Activated CD8-positive, alpha-beta T cell treated with anti-CD3 and anti-CD28 coated beads for 36 hours (primary cell): ENCODE data around the gene AEBP2. TPM values are rescaled to one million over a fixed set of nuclear protein-coding genes. Genes with fewer than 3 reads are reported as not detected.

ENCODE experiments used
- ATAC-seq: fragments of 200-7000 bp; cut with Tn5 transposase; one replicate; pipeline ENCODE4 v1.10.0; 2021; ENCODE audit warnings: mild to moderate bottlenecking, moderate library complexity
- CTCF ChIA-PET: fragments of 350-600 bp; sonication (Branson Sonifier 250); formaldehyde crosslinking; loops from one replicate; lab custom pipeline; 2021; ENCODE audit warnings: antibody characterized with exemption; lab: Charles Lee
- POLR2A ChIA-PET: fragments of 350-600 bp; sonication (Branson Sonifier 250); formaldehyde crosslinking; loops from one replicate; lab custom pipeline; 2021; ENCODE audit warnings: antibody characterized with exemption; lab: Charles Lee
- DNase-seq: peaks from one replicate; pipeline ENCODE4 v3.0.0-alpha.2; 2020
- H3K27ac Mint-ChIP-seq: one replicate; pipeline ENCODE4 v1.8.0; 2021; ENCODE audit warnings: mild to moderate bottlenecking, mixed read lengths
- H3K27me3 Mint-ChIP-seq: one replicate; pipeline ENCODE4 v1.8.0; 2021; ENCODE audit warnings: mixed read lengths
- H3K36me3 Mint-ChIP-seq: one replicate; pipeline ENCODE4 v1.8.0; 2021; ENCODE audit warnings: low read depth, mixed read lengths
- H3K4me1 Mint-ChIP-seq: one replicate; pipeline ENCODE4 v1.8.0; 2021; ENCODE audit warnings: low read depth, mixed read lengths
- H3K4me3 Mint-ChIP-seq: one replicate; pipeline ENCODE4 v1.8.0; 2021; ENCODE audit warnings: mild to moderate bottlenecking, moderate library complexity, mixed read lengths
- H3K9me3 Mint-ChIP-seq: one replicate; pipeline ENCODE4 v1.8.0; 2021; ENCODE audit warnings: mixed read lengths
- CTCF ChIP-seq: fragments of 200-600 bp; IDR thresholded peaks from one replicate; pipeline ENCODE4 v1.8.0; 2022; ENCODE audit warnings: antibody characterized with exemption, mild to moderate bottlenecking
- intact Hi-C: fragments of 100-400 bp; cut with micrococcal nuclease; formaldehyde crosslinking; loops from one replicate; pipeline ENCODE4 v1.10.0; 2022
- total RNA-seq, 2 experiments: library from RNA; stranded (reverse); gene quantifications; one replicate each; pipeline ENCODE4 v1.2.3, GENCODE V29; 2021

Gene AEBP2
- total RNA-seq, 2 experiments from 2014 or later, result 59.6 to 63.3 TPM

GRCh38 chr12:19449814-19450213, 10.5 kb downstream of the AEBP2 start:
- H3K9me3 Mint-ChIP-seq, result no peaks in the 10 kb centered on the region
- peaks cover 72% of the 10 kb centered on the region for H3K4me1 Mint-ChIP-seq
- ChIA-PET POLR2A (no interaction called here), CTCF (no interaction called here)
- H3K4me3 Mint-ChIP-seq, result no peak overlapping the region
- no peak for DNase-seq
- H3K27ac Mint-ChIP-seq, result peak overlapping the region; percentile 49
- intact Hi-C loops, result no loop called here
- peaks cover 44% of the 10 kb centered on the region for H3K36me3 Mint-ChIP-seq
- ATAC-seq, result no peak
- TF ChIP-seq CTCF, result no peak
- no peaks in the 10 kb centered on the region for H3K27me3 Mint-ChIP-seq

- CTCF ChIA-PET, result no interaction called here
- Mint-ChIP-seq H3K27ac (peak overlapping the region; percentile 7), H3K36me3 (peaks cover 45% of the 10 kb centered on the region), H3K4me3 (no peak overlapping the region), H3K9me3 (no peaks in the 10 kb centered on the region), H3K4me1 (peaks cover 74% of the 10 kb centered on the region), H3K27me3 (no peaks in the 10 kb centered on the region)
- DNase-seq (peak; percentile 35), ATAC-seq (peak; percentile 37)
- POLR2A ChIA-PET, result no interaction called here
- intact Hi-C loops, result no loop called here
- no peak for TF ChIP-seq CTCF
Observed at GRCh38 chr12:19450362-19450761, 11.1 kb downstream of the AEBP2 start.

GRCh38 chr12:19451196-19451595, 11.9 kb downstream of the AEBP2 start:
- Mint-ChIP-seq H3K9me3 (no peaks in the 10 kb centered on the region), H3K27me3 (no peaks in the 10 kb centered on the region), H3K4me3 (no peak overlapping the region), H3K27ac (peak overlapping the region; percentile 50), H3K36me3 (peaks cover 48% of the 10 kb centered on the region), H3K4me1 (peaks cover 75% of the 10 kb centered on the region)
- TF ChIP-seq CTCF, result no peak
- ChIA-PET POLR2A (no interaction called here), CTCF (no interaction called here)
- DNase-seq, result no peak
- no peak for ATAC-seq
- intact Hi-C loops, result no loop called here

- Mint-ChIP-seq H3K4me1 (peaks cover 84% of the 10 kb centered on the region), H3K27ac (peak overlapping the region; percentile 46), H3K36me3 (peaks cover 57% of the 10 kb centered on the region), H3K4me3 (no peak overlapping the region), H3K9me3 (no peaks in the 10 kb centered on the region), H3K27me3 (no peaks in the 10 kb centered on the region)
- CTCF ChIA-PET, result interaction anchor here (1.0 kb wide), 1 partner anchor 22 kb away, joined by 3 read pairs; no protein-coding TSS in a partner anchor
- intact Hi-C loops, result no loop called here
- ATAC-seq (no peak), DNase-seq (no peak)
- POLR2A ChIA-PET, result interaction anchor here (1.0 kb wide), 1 partner anchor 10 kb away, joined by 3 read pairs; no protein-coding TSS in a partner anchor
- no peak for TF ChIP-seq CTCF
Observed at GRCh38 chr12:19453961-19454360, 14.7 kb downstream of the AEBP2 start.

- Mint-ChIP-seq H3K9me3 (no peaks in the 10 kb centered on the region), H3K36me3 (peaks cover 56% of the 10 kb centered on the region), H3K27ac (peak overlapping the region; percentile 34), H3K27me3 (no peaks in the 10 kb centered on the region), H3K4me3 (no peak overlapping the region), H3K4me1 (peaks cover 79% of the 10 kb centered on the region)
- ChIA-PET CTCF (no interaction called here), POLR2A (interaction anchor here (1.0 kb wide), 1 partner anchor 11 kb away, joined by 3 read pairs; no protein-coding TSS in a partner anchor)
- intact Hi-C loops, result no loop called here
- ATAC-seq (no peak), DNase-seq (no peak)
- no peak for TF ChIP-seq CTCF
Observed at GRCh38 chr12:19454837-19455236, 15.5 kb downstream of the AEBP2 start.
